G401 (cell line): Measurements from ENCODE around the gene DMRTC2. TPM values are rescaled to one million over a fixed set of nuclear protein-coding genes. Genes with fewer than 3 reads are reported as not detected.

Source experiments
- DNase-seq: peaks from one replicate; pipeline ENCODE4 v3.0.0-alpha.2; 2015; ENCODE audit warnings: low spot score
- in situ Hi-C: cut with HindIII; loops from 2 replicates; pipeline ENCODE4 v1.10.0; 2016; ENCODE audit warnings: low sequenced_read_pairs, mixed read lengths
- total RNA-seq: library from RNA; depleted of rRNA; stranded (reverse); fragments of >200 nt; shearing (Covaris generic); gene quantifications from 2 replicates; pipeline ENCODE4 v1.2.3, GENCODE V29; 2014

The DMRTC2 gene
- total RNA-seq, 1 experiment from 2014 or later, result not detected

- in situ Hi-C loops, result no loop called here
- peak; percentile 98 for DNase-seq
These were observed 39.2 kb downstream of the DMRTC2 start for GRCh38 chr19:41883821-41884733.

GRCh38 chr19:41886761-41887710, 42.2 kb downstream of the DMRTC2 start:
- in situ Hi-C loops, result no loop called here
- DNase-seq, result no peak

GRCh38 chr19:41887711-41888382, 43.0 kb downstream of the DMRTC2 start:
- in situ Hi-C loops, result no loop called here
- no peak for DNase-seq

GRCh38 chr19:41888926-41889325, 44.1 kb downstream of the DMRTC2 start:
- in situ Hi-C loops, result no loop called here
- DNase-seq, result no peak

- in situ Hi-C loops, result no loop called here
- no peak for DNase-seq
These were observed 45.1 kb downstream of the DMRTC2 start for GRCh38 chr19:41889896-41890295.

GRCh38 chr19:41890936-41891335, 46.1 kb downstream of the DMRTC2 start:
- in situ Hi-C loops, result no loop called here
- DNase-seq, result no peak

- in situ Hi-C loops, result no loop called here
- DNase-seq, result no peak
These were observed 47.5 kb downstream of the DMRTC2 start for GRCh38 chr19:41892173-41892902.

GRCh38 chr19:41893899-41894298, 49.1 kb downstream of the DMRTC2 start:
- in situ Hi-C loops, result no loop called here

GRCh38 chr19:41894350-41894749, 49.5 kb downstream of the DMRTC2 start:
- DNase-seq, result no peak
- in situ Hi-C loops, result no loop called here

More at GRCh38 chr19:41893899-41894298, 49.1 kb downstream of the DMRTC2 start:
- DNase-seq, result no peak

GRCh38 chr19:41895745-41896580, 51.1 kb downstream of the DMRTC2 start:
- in situ Hi-C loops, result no loop called here
- no peak for DNase-seq

GRCh38 chr19:41896581-41896942, 51.7 kb downstream of the DMRTC2 start:
- no peak for DNase-seq
- in situ Hi-C loops, result no loop called here

GRCh38 chr19:41897181-41897580, 52.3 kb downstream of the DMRTC2 start:
- no peak for DNase-seq
- in situ Hi-C loops, result no loop called here

GRCh38 chr19:41897820-41898219, 53.0 kb downstream of the DMRTC2 start:
- DNase-seq, result no peak
- in situ Hi-C loops, result no loop called here

- DNase-seq, result no peak
- in situ Hi-C loops, result no loop called here
These were observed 53.4 kb downstream of the DMRTC2 start for GRCh38 chr19:41898235-41898634.
